AML-193 (cell line): ENCODE results near the gene TARP.
"Not testable (repeated sequence)": the region's sequence is repeated elsewhere in the genome, so short reads cannot be mapped to it uniquely, and the experiment has no call there.

Experiments
- DNase-seq, 2 experiments: peaks; one replicate each; lab custom pipeline; 2025; lab: John Stamatoyannopoulos, UW

Gene TARP

DNA sequence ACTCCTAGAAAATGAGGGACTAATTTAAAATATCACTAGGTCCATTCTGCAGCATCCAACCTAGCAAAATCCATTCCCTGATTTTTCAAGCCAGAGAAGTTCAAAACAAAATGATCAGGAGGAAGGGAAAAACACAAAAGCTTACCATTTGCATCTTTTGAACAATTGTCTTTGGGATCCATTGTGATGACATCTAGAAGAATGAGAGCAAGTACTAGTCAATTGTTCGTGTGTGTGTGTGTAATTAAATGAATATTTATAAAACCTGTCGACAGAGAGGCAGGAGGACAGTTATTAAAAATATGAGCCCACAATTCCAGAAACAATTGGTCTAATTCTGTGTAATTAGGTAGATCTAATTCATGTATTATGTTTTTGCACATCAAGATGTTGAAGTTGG is 11.4 kb downstream of the TARP start:
- DNase-seq: not testable (repeated sequence)

GRCh38 chr7:38261601-38262000 is 11.8 kb downstream of the TARP start:
- DNase-seq: not testable (repeated sequence)

DNA sequence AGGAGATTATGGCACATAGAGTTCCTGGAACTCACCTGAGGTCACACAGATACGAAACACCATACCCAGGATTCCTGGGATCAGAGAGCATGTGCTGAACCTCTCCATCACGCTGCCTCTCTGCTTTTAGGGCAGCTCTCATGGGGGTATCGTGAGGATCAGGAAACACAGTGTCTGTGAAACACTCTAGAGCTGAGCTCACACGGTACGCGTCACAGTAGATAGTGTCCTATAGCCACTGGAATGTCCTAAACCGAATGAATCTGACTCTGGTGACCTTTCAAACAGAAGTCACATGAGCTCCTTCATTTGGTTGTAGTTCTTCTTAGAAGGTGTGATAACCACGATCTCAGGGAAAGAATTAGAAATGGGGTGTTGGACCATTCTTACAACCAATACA is 14.3 kb downstream of the TARP start:
- DNase-seq: not testable (repeated sequence)

- no peak for DNase-seq
Observed at GRCh38 chr7:38257350-38257677, 16.1 kb downstream of the TARP start.

DNA sequence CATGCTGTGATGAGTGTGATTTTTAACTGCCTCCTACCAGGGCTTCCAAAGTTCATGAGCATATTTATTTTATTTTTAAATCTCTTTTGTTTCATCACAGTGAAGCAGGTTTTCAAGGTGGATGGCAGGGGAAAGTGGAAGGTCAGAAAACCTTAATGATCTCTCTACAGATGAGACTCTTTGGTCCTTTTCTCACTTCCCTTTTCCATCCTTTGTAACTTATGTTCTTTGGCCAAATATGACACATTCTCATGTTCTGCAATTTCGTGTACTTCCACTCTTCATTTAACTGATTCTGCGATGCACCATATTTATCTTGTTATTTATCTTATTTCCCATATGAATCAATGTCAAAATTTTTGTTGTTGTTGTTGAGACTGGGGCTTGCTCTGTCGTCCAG is 23.6 kb downstream of the TARP start:
- peak in 1 of 2 experiments; percentile 11 for DNase-seq

- DNase-seq: no peak
Observed at GRCh38 chr7:38248069-38248567, 25.3 kb downstream of the TARP start.

GRCh38 chr7:38245409-38245977 is 27.9 kb downstream of the TARP start:
- no peak for DNase-seq

DNA sequence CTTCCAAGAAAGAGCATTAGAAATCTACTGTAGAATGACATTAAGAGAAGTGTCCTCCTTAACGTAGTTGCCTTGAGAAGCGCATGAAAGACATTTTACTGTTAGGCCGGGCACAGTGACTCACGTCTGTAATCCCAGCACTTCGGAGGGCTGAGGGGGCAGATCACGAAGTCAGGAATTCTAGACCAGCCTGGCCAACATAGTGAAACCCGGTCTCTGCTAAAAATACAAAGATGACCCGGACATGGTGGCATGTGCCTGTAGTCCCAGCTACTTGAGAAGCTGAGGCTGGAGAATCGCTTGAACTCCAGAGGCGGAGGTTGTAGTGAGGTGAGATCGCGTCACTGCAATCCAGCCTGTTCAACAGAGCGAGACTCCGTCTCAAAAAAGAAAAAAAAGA is 28.9 kb downstream of the TARP start:
- DNase-seq: no peak

DNA sequence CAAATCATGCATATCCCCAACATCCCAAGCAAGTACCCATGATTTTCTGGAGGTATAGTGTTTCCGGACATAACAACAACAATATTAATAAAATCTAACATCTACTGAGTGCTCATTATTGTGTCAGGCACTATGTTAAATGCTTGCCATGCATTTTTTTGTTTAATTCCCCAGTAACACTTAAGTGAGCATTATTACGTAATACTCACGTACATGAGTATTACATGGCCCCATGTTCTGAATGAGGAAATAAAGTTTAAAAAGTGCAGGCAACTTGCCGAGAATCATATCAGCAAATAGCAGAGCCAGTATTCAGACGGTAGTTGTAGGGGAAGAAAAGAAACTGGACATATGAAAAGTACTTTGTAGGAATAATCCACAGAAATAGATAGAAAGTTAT is 30.1 kb downstream of the TARP start:
- peak; percentile 56 to 79 for DNase-seq

DNA sequence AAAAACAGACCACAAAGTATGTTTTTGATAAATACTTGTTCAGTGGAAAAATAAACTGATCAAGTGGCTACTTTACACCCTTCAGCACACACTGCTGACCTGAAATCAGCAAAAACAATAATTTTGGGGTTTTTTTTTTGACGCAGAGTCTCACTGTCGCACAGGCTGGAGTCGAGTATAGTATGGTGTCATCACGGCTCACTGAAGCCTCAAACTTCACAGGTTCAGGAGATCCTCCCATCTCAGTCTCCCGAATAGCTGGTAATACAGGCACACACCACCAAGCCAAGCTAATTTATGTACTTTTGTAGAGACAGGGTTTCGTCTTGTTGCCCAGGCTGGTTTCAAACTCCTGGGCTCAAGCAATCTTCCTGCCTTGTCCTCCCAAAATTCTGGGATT is 30.6 kb downstream of the TARP start:
- DNase-seq: no peak

DNA sequence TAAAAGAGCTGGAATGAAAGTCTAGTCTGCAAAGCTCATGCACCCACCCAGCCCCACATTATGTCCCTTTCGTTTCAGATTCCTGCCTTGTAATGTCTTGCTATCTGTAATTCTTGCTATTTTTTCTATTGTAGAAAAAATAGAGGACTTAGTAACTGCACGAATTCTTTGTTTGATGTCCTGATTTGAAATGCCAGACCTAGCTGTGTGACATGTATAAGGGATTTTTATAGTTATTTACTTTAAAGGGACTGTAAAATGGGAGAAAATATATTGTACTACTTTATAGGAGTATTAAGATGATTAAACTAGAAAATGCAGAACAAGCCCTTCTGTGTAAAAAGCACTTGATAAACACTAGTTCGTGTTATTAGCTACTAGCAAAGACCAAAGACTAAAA is 32.4 kb downstream of the TARP start:
- DNase-seq: no peak

GRCh38 chr7:38239129-38239528 is 34.3 kb downstream of the TARP start:
- not testable (repeated sequence) for DNase-seq

DNA sequence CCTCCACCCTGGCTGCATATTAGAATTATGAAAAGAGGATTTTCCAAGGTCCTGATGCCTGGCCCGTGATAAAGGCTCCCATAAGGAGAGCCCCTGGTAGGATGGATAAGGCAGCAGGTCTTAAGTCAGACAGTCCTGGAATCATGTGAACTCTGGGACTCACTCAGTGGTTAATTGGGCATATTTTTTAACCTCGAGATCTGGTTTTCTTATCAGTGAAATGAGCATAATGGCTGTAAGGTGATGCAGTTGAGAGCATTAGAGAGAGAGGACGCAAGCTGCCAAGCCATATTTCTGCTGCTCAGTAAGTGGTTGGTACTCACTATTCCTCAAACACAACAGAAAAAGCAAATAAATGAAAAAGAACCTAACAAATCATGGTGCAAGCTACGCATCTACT is 37.8 kb downstream of the TARP start:
- DNase-seq: no peak

DNA sequence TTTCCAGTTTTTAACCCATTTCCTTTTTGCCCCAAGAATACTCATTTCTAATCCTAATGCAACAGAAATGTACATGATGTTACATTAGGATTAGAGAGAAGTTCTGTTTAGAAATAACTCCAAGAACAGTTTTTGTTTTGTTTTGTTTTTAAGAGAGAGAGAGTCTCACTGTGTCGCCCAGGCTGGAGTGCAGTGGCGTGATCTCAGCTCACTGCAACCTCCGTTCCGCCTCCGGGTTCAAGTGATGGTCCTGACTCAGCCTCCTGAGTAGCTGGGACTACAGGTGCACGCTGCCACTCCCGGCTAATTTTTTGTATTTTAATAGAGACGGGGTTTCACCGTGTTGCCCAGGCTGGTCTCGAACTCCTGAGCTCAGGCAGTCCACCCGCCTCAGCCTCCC is 38.7 kb downstream of the TARP start:
- not testable (repeated sequence) for DNase-seq

DNA sequence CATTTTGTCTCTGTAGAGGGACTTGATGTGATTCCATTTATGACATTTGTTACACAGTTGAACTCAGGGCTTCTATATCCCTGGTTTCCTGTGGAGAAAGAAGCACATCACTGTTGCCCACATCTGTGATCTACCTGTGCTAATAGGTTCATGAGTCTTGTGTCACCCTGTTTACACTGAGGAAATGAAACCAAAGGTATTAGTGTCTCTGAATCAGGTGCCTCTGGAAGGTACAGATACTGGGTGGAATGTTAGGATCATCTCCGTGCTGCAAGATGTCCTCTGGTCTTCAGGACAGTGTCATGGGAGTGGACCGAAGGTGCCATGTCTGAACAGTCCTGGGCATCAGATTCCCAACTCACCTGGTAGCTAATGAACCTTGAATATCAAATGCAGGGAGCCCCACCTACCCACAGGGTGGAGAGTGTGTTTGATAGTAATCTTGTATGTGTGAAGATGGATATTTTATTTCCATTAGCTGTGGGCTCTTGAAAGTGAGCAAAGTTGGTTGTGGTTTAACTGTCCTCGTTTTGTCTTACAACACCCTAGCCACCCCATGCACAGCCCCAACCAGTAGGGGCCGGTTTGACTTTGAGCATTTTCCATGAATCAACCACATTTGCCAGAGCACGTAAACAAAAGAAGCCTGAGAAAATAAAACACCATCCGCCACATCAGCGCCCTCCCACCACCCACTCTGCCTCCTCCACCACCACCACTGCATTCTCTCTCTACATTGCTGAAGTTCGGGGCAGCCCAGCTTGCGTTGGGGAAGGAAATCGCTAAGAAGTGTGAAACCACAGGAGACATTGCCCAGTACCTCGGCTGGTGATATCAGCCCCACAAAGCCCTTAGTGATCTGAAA is 40.7 kb downstream of the TARP start:
- peak; percentile 94 to 96 for DNase-seq

- DNase-seq: no peak
Observed at GRCh38 chr7:38229884-38230642, 43.4 kb downstream of the TARP start.

DNA sequence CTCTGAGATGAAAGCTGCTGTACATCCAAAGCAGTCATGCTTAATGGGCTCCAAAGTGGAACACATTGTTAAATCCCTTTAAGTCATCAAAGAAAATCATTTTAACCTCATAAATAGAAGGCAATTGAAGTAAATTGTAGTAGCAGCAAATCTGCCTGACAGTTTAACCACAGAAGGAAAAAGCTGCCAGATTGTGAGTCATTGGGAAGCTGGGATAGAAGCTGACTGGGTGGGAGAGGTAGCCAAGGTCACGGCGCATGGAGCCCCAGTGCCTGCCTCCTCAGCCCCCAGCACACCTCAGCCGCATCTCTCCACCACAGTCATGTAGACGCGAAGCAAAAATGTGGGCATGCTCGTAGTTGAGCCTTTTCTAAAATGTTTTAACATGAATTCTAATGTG is 44.0 kb downstream of the TARP start:
- no peak for DNase-seq

DNA sequence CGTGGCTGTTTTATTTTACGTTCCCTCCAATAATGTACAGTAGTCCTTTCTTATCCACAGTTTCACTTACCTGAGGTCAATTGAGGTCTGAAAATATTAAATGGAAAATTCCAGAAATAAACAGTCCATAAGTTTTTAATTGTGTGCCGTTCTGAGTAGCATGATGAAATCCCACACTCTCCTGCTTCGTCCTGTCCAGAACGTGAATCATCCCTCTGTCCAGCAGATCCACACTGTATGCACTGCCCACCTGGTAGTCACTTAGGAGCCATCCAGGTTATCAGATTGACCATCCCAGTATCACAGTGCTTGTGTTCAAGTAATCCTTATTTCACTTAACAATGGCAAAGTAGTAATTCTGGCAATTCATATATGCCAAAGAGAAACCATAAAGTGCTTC is 49.0 kb downstream of the TARP start:
- no peak for DNase-seq

- peak; percentile 9 to 25 for DNase-seq
Observed at GRCh38 chr7:38223306-38223705, 50.1 kb downstream of the TARP start.

DNA sequence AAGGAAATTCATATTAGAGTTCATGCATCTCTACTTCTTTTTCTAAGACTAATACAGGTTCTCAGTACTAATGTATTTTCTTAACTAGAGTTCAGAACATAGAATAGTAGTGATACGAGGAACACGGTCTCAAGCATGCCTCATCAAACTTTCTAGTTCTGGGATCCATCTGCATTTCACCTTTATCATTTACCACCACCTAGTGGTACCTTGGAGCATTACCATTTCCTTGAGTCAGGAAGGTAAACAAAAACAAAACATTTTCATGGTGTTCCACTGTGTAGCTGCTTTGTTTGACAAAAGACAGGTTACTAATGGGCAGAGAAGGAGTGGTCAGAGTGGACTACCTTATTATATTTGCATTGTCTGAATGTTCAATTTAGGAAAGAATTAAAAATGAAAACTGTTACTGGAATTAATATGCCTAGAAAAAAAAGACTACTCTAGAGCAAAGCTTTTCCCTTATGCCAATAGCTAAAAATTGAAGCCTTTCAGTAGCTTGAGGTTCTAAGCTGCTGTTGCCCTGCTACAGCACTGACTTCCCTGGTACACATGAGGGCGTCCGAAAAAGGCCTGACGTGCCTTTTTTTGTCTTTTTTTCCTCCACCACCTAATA is 50.8 kb downstream of the TARP start:
- peak; percentile 28 to 56 for DNase-seq

DNA sequence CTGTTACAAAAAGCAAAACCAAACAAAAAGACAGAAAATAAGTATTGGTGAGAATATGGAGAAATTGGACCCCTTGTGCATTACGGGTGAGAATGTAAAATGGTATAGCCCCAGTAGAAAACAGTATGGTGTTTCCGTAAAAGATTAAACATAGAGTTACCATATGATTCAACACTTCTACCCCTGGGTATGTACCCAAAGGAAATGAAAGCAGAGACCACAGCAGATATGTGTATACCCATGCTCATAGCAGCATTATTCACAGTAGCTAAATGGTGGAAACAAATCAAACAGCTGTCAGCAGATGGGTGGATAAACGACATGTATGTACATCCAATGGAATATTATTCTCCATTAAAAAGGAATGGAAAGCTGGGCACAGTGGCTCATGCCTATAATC is 53.0 kb downstream of the TARP start:
- DNase-seq: no peak

DNA sequence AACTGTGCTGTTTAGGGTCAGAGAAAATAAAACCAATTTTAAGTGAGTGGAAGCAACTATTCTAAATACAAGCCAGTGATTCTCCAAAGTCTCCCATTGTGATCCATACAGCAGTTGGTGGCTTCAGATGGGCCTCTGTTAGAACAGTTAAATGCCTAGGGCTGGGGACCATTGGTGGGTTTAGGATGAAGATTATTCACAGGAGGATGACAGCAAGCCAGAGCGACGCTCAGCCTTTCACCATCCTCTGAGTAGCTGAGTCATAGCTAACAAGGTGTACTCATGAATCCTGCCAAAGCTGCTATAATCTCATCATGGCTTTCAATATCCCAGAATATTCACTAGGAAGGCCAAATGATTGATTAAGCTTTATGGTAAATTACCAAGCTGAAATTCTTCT is 55.8 kb downstream of the TARP start:
- DNase-seq: no peak
